Ectodermal cell (in vitro differentiated cells): ENCODE data around the gene TUSC1.
"Not testable (repeated sequence)": the region's sequence is repeated elsewhere in the genome, so short reads cannot be mapped to it uniquely, and the experiment has no call there.

Experiments
- H3K27ac ChIP-seq: 2 replicates; pipeline ENCODE4 v1.7.0; 2013; ENCODE audit warnings: mild to moderate bottlenecking, low read depth, low read length; ENCODE audit not compliant: insufficient read depth, poor library complexity, severe bottlenecking
- H3K27me3 ChIP-seq: 2 replicates; pipeline ENCODE4 v1.7.0; 2013; ENCODE audit warnings: mild to moderate bottlenecking, low read length; ENCODE audit not compliant: insufficient read depth, control insufficient read depth, poor library complexity, severe bottlenecking
- H3K36me3 ChIP-seq: one replicate; pipeline ENCODE4 v1.7.0; 2013; ENCODE audit warnings: low read length; ENCODE audit not compliant: control insufficient read depth, insufficient read depth
- H3K4me1 ChIP-seq: one replicate; pipeline ENCODE4 v1.7.0; 2013; ENCODE audit warnings: low read length; ENCODE audit not compliant: control insufficient read depth, insufficient read depth
- H3K4me3 ChIP-seq: 2 replicates; pipeline ENCODE4 v1.7.0; 2013; ENCODE audit warnings: low read depth, low read length, control low read depth; ENCODE audit not compliant: insufficient read depth
- H3K9me3 ChIP-seq: 2 replicates; pipeline ENCODE4 v1.7.0; 2013; ENCODE audit warnings: mild to moderate bottlenecking, low read length, moderate library complexity; ENCODE audit not compliant: control insufficient read depth
- WGBS, 2 experiments: methylation state at CpG; one replicate each; pipeline ENCODE4 v1.1.7; 2013; ENCODE audit warnings: missing lambda C conversion rate in 2 of 2; 5-methylcytosine and 5-hydroxymethylcytosine counted together

TUSC1 gene

DNA sequence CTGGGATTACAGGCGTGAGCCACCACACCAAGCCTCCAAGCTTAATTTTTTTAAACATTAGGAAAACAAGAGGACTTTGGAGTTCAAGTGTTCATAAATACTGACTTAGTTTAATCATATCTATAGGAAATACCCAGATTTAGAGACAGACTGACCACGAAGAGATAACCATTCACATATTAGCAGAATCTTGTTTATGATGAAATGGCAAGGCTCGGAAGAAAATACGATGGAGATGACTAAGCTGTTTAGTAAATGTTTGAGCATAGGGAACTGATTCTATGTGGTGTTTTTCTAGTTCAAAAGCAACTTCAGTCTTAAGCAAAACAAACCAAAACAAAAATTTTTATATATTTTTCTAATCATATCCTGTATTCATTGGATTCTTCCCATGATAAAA is 13.5 kb upstream of the TUSC1 start:
- Histone ChIP-seq H3K27ac (no peak overlapping the region), H3K27me3 (no peaks in the 10 kb centered on the region), H3K9me3 (no peaks in the 10 kb centered on the region), H3K4me1 (no peaks in the 10 kb centered on the region), H3K36me3 (no peaks in the 10 kb centered on the region), H3K4me3 (no peak overlapping the region)
- WGBS, 2 experiments: 78 to 100% methylated on average over 1 to 3 of the region's 4 CpGs

DNA sequence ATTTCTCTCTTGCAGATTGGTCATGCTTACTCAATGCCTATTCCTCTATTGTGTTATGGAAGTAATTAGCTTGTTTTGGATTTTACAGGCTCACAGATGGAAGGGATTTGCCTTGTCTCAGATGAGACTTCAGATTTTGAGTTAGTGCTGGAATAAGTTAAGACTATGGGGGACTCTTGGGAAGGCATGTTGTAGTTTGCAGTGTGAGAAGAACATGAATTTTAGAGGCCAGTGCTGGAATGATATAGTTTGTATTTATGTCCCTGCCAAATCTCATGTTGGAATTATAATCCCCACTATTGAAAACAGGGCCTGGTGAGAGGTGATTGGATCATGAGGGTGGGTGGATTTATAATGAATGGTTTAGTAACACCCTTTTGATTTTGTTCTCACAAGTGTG is 6.1 kb upstream of the TUSC1 start:
- H3K36me3 ChIP-seq: no peaks in the 10 kb centered on the region
- no peaks in the 10 kb centered on the region for H3K4me1 ChIP-seq
- no peaks in the 10 kb centered on the region for H3K9me3 ChIP-seq
- H3K27ac ChIP-seq: peak overlapping the region; percentile 13
- no peaks in the 10 kb centered on the region for H3K27me3 ChIP-seq
- no peak overlapping the region for H3K4me3 ChIP-seq

DNA sequence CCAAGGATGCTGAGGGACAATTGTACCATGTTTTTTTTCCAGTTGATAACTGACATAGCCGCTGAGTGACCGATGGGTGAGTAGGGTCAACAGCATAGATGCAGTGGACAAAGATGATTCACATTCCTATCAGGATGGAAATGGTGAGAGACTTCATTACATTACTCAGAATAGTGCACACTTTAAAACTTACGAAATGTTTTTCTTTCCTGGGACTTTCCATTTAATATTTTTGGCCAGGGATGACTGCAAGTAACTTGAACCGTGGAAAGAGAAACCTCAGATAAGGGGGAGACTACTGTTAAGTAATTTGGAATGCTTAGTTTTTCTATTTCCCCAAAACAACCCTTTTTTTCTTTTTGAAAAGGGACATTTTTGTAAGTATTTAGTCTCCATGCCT is 3.0 kb upstream of the TUSC1 start:
- Histone ChIP-seq H3K27me3 (peaks cover 7% of the 10 kb centered on the region), H3K4me3 (no peak overlapping the region), H3K4me1 (peaks cover 4% of the 10 kb centered on the region), H3K36me3 (no peaks in the 10 kb centered on the region), H3K27ac (no peak overlapping the region), H3K9me3 (no peaks in the 10 kb centered on the region)
- WGBS, 2 experiments: 98% methylated on average over 4 of the region's 4 CpGs

GRCh38 chr9:25678846-25679360 is 659 bp upstream of the TUSC1 start:
- peaks cover 7% of the 10 kb centered on the region for H3K27me3 ChIP-seq
- WGBS, 2 experiments: 90 to 93% methylated on average over 3 to 4 of the region's 4 CpGs
- no peaks in the 10 kb centered on the region for H3K9me3 ChIP-seq
- H3K36me3 ChIP-seq: no peaks in the 10 kb centered on the region
- peak overlapping the region; percentile 56 for H3K4me3 ChIP-seq
- H3K4me1 ChIP-seq: peaks cover 4% of the 10 kb centered on the region
- no peak overlapping the region for H3K27ac ChIP-seq

GRCh38 chr9:25677301-25678146 is 720 bp downstream of the TUSC1 start:
- Histone ChIP-seq H3K27me3 (peaks cover 7% of the 10 kb centered on the region), H3K9me3 (no peaks in the 10 kb centered on the region), H3K4me3 (peak overlapping the region; percentile 56), H3K36me3 (no peaks in the 10 kb centered on the region), H3K27ac (peak overlapping the region; percentile 67), H3K4me1 (peaks cover 4% of the 10 kb centered on the region)
- 17 to 23% methylated on average over 77 of the region's 77 CpGs for WGBS, 2 experiments

DNA sequence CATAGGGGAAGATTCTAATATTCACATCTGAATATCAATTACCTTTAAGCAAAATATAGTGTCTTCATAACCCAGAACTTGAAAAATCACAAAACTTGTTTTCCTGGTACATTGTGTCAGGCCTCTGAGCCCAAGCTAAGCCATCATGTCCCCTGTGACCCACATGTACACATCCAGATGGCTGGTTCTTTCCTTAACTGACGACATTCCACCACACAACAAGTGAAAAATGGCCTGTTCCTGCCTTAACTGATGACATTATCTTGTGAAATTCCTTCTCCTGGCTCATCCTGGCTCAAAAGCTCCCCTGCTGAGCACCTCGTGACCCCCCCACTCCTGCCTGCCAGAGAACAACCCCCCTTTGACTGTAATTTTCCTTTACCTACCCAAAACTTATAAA is 2.4 kb downstream of the TUSC1 start:
- H3K36me3 ChIP-seq, H3K9me3 ChIP-seq: not testable (repeated sequence)

DNA sequence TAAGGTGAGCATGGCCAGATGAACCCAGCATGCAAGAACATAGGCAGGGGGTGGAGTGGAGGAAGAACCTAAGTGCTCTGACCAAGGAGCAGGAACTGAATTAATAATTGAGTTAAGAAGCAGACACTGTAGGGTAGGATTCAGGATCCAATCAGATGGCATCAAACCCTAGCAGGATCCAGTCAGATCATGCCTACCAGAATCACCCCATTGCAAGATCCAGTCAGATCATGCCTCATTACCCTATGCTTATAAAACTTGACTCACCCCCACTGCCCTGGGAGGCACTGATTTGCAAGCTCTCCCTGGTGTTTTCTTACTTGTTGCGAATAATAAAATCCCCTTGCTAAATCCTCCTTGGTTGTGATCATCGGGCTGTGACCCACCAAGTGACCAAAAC is 19.7 kb downstream of the TUSC1 start:
- Histone ChIP-seq H3K4me3 (no peak overlapping the region), H3K27me3 (no peaks in the 10 kb centered on the region), H3K36me3 (no peaks in the 10 kb centered on the region), H3K9me3 (no peaks in the 10 kb centered on the region), H3K4me1 (no peaks in the 10 kb centered on the region), H3K27ac (no peak overlapping the region)
- WGBS, 2 experiments: 92 to 93% methylated on average over 1 of the region's 2 CpGs

More for the DNA sequence above, 2.4 kb downstream of the TUSC1 start:
- WGBS, 2 experiments: 32 to 41% methylated on average over 2 of the region's 2 CpGs
- not testable (repeated sequence) for H3K27me3 ChIP-seq, H3K4me3 ChIP-seq, H3K27ac ChIP-seq, H3K4me1 ChIP-seq

- no peak overlapping the region for H3K4me3 ChIP-seq
- H3K4me1 ChIP-seq: no peaks in the 10 kb centered on the region
- no peak overlapping the region for H3K27ac ChIP-seq
- no peaks in the 10 kb centered on the region for H3K36me3 ChIP-seq
- 87 to 92% methylated on average over 2 of the region's 2 CpGs for WGBS, 2 experiments
- H3K9me3 ChIP-seq: no peaks in the 10 kb centered on the region
- no peaks in the 10 kb centered on the region for H3K27me3 ChIP-seq
Observed at GRCh38 chr9:25654417-25654816, 23.8 kb downstream of the TUSC1 start.

GRCh38 chr9:25648116-25648515 is 30.1 kb downstream of the TUSC1 start:
- no peaks in the 10 kb centered on the region for H3K27me3 ChIP-seq
- H3K4me1 ChIP-seq: no peaks in the 10 kb centered on the region
- H3K9me3 ChIP-seq: no peaks in the 10 kb centered on the region
- 87 to 94% methylated on average over 1 to 3 of the region's 3 CpGs for WGBS, 2 experiments
- H3K4me3 ChIP-seq: no peak overlapping the region
- H3K36me3 ChIP-seq: no peaks in the 10 kb centered on the region
- no peak overlapping the region for H3K27ac ChIP-seq

DNA sequence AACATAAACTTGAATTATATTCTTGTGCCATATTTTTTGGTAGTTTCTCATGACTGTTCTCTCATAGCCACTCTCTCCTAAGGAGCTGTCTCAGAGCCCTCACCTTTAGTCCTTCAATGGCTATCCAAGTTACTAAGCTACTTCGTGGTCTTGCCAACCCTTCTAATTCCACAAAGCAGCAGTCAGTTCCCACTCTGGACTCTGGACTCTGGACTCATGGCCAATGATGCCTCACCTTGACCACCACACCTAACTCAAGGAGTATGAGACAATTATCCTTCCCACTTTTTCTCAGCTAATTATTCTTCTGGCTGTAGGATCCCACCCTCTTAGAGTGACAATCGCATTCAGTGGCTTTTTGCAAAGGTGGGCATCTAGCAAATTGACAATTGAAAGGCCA is 42.2 kb downstream of the TUSC1 start:
- no peaks in the 10 kb centered on the region for H3K36me3 ChIP-seq
- H3K27ac ChIP-seq: no peak overlapping the region
- H3K4me1 ChIP-seq: no peaks in the 10 kb centered on the region
- no peaks in the 10 kb centered on the region for H3K27me3 ChIP-seq
- H3K9me3 ChIP-seq: no peaks in the 10 kb centered on the region
- WGBS, 2 experiments: 95 to 98% methylated on average over 2 of the region's 2 CpGs
- H3K4me3 ChIP-seq: no peak overlapping the region
